Thoracic aorta (tissue), 2 donors: ENCODE measurements around the gene LRP6. TPM values are rescaled to one million over a fixed set of nuclear protein-coding genes. Genes with fewer than 3 reads are reported as not detected.

ENCODE experiments used
- ATAC-seq: fragments of 150-250 bp; one replicate; pipeline ENCODE4 v1.8.0; 2017; ENCODE audit warnings: low read depth; ENCODE audit not compliant: insufficient number of reproducible peaks, low FRiP score
- DNase-seq: peaks from one replicate; pipeline ENCODE4 v3.0.0-alpha.2; 2020; ENCODE audit warnings: low spot score
- H3K27ac ChIP-seq, 2 donors: fragments of 200-600 bp; sonication (generic); 1 replicate in 1 of 2; 2 replicates in 1 of 2; pipeline ENCODE4 v1.5.1; 2016; ENCODE audit warnings: mild to moderate bottlenecking in 2 of 2, moderate library complexity in 2 of 2
- H3K27me3 ChIP-seq: fragments of 200-600 bp; sonication (generic); replicated peaks from 2 replicates; pipeline ENCODE4 v1.6.0; 2016; ENCODE audit warnings: mild to moderate bottlenecking; ENCODE audit not compliant: insufficient read depth
- H3K36me3 ChIP-seq: fragments of 200-600 bp; sonication (generic); one replicate; pipeline ENCODE4 v1.5.1; 2016
- H3K4me1 ChIP-seq, 2 donors: fragments of 200-600 bp; sonication (generic); 1 replicate in 1 of 2; 2 replicates in 1 of 2; pipeline versions ENCODE4 v1.5.1 to v1.6.0; 2016; ENCODE audit warnings: low read depth in 2 of 2, mild to moderate bottlenecking in 1 of 2; ENCODE audit not compliant: control insufficient read depth in 1 of 2
- H3K4me3 ChIP-seq: fragments of 200-600 bp; sonication (generic); 2 replicates; pipeline ENCODE4 v1.5.1; 2016; ENCODE audit warnings: mild to moderate bottlenecking
- H3K9me3 ChIP-seq: fragments of 200-600 bp; sonication (generic); 2 replicates; pipeline ENCODE4 v1.5.1; 2016
- total RNA-seq, 2 donors: library from RNA; depleted of rRNA; stranded (reverse); fragments of >200 nt; gene quantifications; one replicate each; pipeline versions ENCODE4 v1.1.0 to v1.2.3, GENCODE V29; 2016
- TF ChIP-seq, protein P1 (sequence below): fragments of 200-600 bp; sonication (generic); IDR thresholded peaks from one replicate; pipeline ENCODE4 v1.5.1; 2019; ENCODE audit warnings: antibody characterized with exemption

LRP6 gene
- total RNA-seq, 2 donors from 2014 or later, result 39.9 to 41.5 TPM

DNA sequence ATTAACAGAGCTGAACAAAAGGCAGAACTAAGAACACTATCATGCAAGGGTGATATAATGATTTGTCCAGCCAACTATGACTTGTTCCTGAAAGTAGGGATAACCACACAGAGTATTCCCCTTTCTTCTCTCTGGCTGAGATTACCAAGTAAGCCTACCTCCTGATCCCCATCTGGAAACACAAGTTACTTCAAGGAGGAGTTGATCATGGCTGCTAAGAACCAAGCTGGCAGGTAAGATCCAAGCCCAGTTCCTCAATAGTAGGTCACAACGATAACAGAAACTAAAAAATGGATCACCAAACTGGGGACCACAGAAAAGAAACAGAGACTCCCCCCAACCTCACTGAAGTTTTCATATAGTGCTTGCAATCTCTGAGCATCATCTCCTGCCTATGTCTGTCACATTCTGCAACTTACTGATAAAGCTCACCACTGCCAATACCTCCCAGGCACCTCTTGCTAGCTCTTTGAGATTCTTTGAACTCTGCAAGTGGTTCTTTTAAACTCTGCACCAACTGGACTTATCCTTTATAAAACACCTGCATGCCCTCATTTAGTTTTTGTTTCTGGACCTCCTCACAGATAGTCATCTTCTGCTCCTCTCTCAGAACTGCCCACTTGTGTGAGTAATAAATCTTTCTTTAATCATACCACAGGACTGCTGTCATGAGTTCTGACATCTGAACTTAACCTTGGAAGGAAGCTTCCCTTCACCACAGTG is 76.6 kb downstream of the LRP6 start:
- Histone ChIP-seq H3K27ac (no peak overlapping the region), H3K4me1 (peaks cover 5 to 18% of the 10 kb centered on the region in 2 donors), H3K27me3 (no peaks in the 10 kb centered on the region), H3K36me3 (no peaks in the 10 kb centered on the region), H3K4me3 (no peak overlapping the region), H3K9me3 (no peaks in the 10 kb centered on the region)
- TF ChIP-seq, protein P1, sequence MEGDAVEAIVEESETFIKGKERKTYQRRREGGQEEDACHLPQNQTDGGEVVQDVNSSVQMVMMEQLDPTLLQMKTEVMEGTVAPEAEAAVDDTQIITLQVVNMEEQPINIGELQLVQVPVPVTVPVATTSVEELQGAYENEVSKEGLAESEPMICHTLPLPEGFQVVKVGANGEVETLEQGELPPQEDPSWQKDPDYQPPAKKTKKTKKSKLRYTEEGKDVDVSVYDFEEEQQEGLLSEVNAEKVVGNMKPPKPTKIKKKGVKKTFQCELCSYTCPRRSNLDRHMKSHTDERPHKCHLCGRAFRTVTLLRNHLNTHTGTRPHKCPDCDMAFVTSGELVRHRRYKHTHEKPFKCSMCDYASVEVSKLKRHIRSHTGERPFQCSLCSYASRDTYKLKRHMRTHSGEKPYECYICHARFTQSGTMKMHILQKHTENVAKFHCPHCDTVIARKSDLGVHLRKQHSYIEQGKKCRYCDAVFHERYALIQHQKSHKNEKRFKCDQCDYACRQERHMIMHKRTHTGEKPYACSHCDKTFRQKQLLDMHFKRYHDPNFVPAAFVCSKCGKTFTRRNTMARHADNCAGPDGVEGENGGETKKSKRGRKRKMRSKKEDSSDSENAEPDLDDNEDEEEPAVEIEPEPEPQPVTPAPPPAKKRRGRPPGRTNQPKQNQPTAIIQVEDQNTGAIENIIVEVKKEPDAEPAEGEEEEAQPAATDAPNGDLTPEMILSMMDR, result no peak
- ATAC-seq, result no peak
- DNase-seq, result no peak

DNA sequence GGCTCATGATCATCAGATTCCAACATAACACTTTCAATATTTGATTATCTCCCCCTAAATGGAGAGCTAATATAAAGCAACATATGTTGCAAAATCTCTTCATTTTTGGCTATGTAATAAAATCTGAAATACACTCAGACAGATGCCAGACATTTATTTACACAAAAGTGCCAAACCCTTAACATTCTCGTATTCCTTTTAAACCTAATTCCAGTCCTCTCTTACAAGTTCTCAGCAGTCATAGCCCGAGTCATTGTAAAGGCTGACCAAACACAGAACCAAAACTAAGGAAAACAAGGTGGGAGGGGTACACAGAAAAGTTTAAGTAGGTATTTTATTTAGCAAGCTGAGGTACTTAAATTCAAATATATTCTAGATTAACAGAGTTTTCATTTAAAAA is 81.4 kb downstream of the LRP6 start:
- peak overlapping the region; percentile 1 for H3K4me3 ChIP-seq
- TF ChIP-seq, protein P1, result no peak
- peaks cover 36 to 53% of the 10 kb centered on the region in 2 donors for H3K4me1 ChIP-seq
- DNase-seq (no peak), ATAC-seq (no peak)
- H3K27me3 ChIP-seq, result no peaks in the 10 kb centered on the region
- H3K9me3 ChIP-seq, result no peaks in the 10 kb centered on the region
- H3K27ac ChIP-seq, result peak overlapping the region; percentile 29 to 49
- H3K36me3 ChIP-seq, result no peaks in the 10 kb centered on the region

DNA sequence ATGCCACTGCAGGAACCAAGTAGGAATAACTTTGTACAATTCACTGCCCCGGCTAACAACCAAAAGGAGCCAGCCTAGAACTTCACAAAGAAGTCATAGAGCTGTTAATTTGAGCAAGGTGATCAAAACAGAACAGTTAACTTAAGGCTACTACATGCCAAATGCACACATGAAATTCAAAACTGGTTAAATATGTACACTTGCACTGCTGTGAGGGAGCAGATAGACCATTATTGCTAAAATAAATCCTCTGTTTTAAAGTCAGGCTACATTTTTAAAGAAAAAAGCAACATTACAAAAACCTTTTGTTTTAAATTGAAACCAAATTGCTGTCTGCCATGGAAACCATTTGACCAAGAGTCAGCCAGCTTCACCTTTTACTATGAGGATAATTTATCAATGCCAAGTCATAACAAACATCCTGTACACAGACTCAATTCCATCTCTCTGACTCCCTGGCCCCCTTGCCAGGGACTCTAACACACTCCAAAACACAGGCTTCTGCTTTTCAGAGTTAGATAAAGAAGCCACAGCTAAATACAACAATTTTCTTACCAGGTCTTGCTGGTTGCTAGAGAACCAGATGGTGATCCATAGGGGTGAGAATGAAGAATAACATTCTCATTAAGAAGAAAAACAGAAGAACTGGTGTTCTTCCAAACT is 84.0 kb downstream of the LRP6 start:
- TF ChIP-seq, protein P1, result no peak
- Histone ChIP-seq H3K9me3 (no peaks in the 10 kb centered on the region), H3K4me3 (peak overlapping the region; percentile 40), H3K36me3 (no peaks in the 10 kb centered on the region), H3K27ac (peak overlapping the region; percentile 64 to 82), H3K27me3 (no peaks in the 10 kb centered on the region), H3K4me1 (peaks cover 41 to 67% of the 10 kb centered on the region in 2 donors)
- ATAC-seq (no peak), DNase-seq (no peak)

DNA sequence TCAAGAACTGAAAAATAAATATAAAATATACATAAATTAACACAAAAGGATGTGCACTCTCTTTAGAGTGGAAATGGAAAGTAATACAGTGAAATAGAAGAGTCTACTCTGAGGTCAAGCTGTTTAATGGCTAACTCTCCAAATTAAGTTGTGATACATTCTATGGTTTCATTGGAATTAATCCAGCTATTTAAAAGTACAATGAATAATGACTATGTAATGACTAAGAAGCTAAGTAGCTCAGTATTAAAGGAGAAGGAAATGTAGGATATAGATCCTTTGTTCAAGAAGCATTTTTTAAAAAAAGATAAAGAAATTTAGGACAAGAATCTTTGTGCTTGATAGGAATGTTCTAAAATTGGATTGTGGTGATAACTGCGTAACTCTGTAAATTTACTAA is 85.3 kb downstream of the LRP6 start:
- ATAC-seq, result no peak
- DNase-seq, result no peak
- H3K27me3 ChIP-seq, result no peaks in the 10 kb centered on the region
- H3K4me1 ChIP-seq, result peaks cover 41 to 55% of the 10 kb centered on the region in 2 donors
- H3K9me3 ChIP-seq, result no peaks in the 10 kb centered on the region
- no peak overlapping the region for H3K4me3 ChIP-seq
- TF ChIP-seq, protein P1, result no peak
- peak overlapping the region; percentile 31 to 82 for H3K27ac ChIP-seq
- H3K36me3 ChIP-seq, result no peaks in the 10 kb centered on the region

DNA sequence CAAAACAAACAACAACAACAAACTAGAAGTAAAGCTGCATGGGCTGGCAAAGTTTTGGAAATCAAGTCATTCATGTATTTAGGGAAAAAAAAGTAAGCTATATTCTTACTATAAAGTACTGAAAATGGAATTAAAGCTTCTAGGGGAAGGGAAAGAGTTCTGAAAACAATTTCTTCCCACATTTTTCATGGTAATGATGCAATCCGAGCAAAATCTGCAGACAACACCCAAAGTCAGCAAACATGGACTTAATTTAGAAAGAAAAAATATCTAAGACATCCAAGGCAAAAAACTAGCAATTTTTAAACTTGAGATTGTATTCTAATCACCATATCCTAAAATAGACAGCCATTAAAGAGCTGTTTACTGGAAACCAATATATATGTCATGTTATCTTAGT is 86.3 kb downstream of the LRP6 start:
- ATAC-seq, result no peak
- DNase-seq, result no peak
- Histone ChIP-seq H3K4me1 (peaks cover 37 to 50% of the 10 kb centered on the region in 2 donors), H3K27ac (peak overlapping the region in 1 of 2 donors; percentile 71), H3K4me3 (peak overlapping the region; percentile 43), H3K27me3 (no peaks in the 10 kb centered on the region), H3K9me3 (no peaks in the 10 kb centered on the region), H3K36me3 (no peaks in the 10 kb centered on the region)
- TF ChIP-seq, protein P1, result no peak
